HEK293 (cell line): ENCODE results near the gene WASF2.

Source experiments
- CTCF ChIP-seq: fragments of 450-650 bp; formaldehyde crosslinking; IDR thresholded peaks from 2 replicates; pipeline ENCODE4 v1.5.1; 2016; ENCODE audit warnings: missing biosample characterization, missing genetic modification characterization
- FEZF1 ChIP-seq: fragments of 450-650 bp; formaldehyde crosslinking; IDR thresholded peaks from 2 replicates; pipeline ENCODE4 v1.5.1; 2016; ENCODE audit warnings: missing biosample characterization, missing genetic modification characterization
- SALL2 ChIP-seq: fragments of 450-650 bp; formaldehyde crosslinking; IDR thresholded peaks from 2 replicates; pipeline ENCODE4 v1.5.0; 2017; ENCODE audit warnings: missing biosample characterization, mild to moderate bottlenecking, missing genetic modification characterization, borderline replicate concordance
- YY2 ChIP-seq: fragments of 450-650 bp; formaldehyde crosslinking; IDR thresholded peaks from 2 replicates; pipeline ENCODE4 v1.5.1; 2016; ENCODE audit warnings: missing biosample characterization, missing genetic modification characterization
- ZNF169 ChIP-seq: fragments of 450-650 bp; formaldehyde crosslinking; IDR thresholded peaks from 2 replicates; pipeline ENCODE4 v1.5.1; 2016; ENCODE audit warnings: missing biosample characterization, missing genetic modification characterization
- ZNF24 ChIP-seq: fragments of 450-650 bp; formaldehyde crosslinking; IDR thresholded peaks from 2 replicates; pipeline ENCODE4 v1.5.1; 2016; ENCODE audit warnings: missing biosample characterization, missing genetic modification characterization
- ZNF449 ChIP-seq: fragments of 450-650 bp; formaldehyde crosslinking; IDR thresholded peaks from 2 replicates; pipeline ENCODE4 v1.5.1; 2017; ENCODE audit warnings: missing biosample characterization, mild to moderate bottlenecking, missing genetic modification characterization, moderate library complexity
- ZNF501 ChIP-seq: fragments of 450-650 bp; formaldehyde crosslinking; IDR thresholded peaks from 2 replicates; pipeline ENCODE4 v1.5.1; 2016; ENCODE audit warnings: missing biosample characterization, missing genetic modification characterization
- TF ChIP-seq, protein P1 (sequence below): fragments of 450-650 bp; formaldehyde crosslinking; IDR thresholded peaks from 2 replicates; pipeline ENCODE4 v1.5.1; 2016; ENCODE audit warnings: missing biosample characterization, missing genetic modification characterization

- no peak for TF ChIP-seq ZNF24 (tag by site-specific recombination)
- peak; percentile 38; the same call in 1 of the 2 replicates for TF ChIP-seq CTCF (tag by site-specific recombination)
- no peak for TF ChIP-seq ZNF169 (tag by site-specific recombination)
- TF ChIP-seq SALL2 = no peak
- no peak for TF ChIP-seq FEZF1 (tag by site-specific recombination)
- TF ChIP-seq YY2 = no peak
- no peak for TF ChIP-seq ZNF449
- TF ChIP-seq, protein P1, sequence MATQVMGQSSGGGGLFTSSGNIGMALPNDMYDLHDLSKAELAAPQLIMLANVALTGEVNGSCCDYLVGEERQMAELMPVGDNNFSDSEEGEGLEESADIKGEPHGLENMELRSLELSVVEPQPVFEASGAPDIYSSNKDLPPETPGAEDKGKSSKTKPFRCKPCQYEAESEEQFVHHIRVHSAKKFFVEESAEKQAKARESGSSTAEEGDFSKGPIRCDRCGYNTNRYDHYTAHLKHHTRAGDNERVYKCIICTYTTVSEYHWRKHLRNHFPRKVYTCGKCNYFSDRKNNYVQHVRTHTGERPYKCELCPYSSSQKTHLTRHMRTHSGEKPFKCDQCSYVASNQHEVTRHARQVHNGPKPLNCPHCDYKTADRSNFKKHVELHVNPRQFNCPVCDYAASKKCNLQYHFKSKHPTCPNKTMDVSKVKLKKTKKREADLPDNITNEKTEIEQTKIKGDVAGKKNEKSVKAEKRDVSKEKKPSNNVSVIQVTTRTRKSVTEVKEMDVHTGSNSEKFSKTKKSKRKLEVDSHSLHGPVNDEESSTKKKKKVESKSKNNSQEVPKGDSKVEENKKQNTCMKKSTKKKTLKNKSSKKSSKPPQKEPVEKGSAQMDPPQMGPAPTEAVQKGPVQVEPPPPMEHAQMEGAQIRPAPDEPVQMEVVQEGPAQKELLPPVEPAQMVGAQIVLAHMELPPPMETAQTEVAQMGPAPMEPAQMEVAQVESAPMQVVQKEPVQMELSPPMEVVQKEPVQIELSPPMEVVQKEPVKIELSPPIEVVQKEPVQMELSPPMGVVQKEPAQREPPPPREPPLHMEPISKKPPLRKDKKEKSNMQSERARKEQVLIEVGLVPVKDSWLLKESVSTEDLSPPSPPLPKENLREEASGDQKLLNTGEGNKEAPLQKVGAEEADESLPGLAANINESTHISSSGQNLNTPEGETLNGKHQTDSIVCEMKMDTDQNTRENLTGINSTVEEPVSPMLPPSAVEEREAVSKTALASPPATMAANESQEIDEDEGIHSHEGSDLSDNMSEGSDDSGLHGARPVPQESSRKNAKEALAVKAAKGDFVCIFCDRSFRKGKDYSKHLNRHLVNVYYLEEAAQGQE = no peak
- no peak for TF ChIP-seq ZNF501 (tag by site-specific recombination)
Observed at GRCh38 chr1:27402349-27402754, 87.6 kb downstream of the WASF2 start.
